NCI-H128 (cell line): ENCODE results near the gene NCOA6.

Experiments used
- DNase-seq: peaks from one replicate; lab custom pipeline; 2025; ENCODE audit not compliant: unreplicated experiment; lab: John Stamatoyannopoulos, UW

The NCOA6 gene

GRCh38 chr20:34825530-34826362 is at the start of gene NCOA6:
Gene NCOA6, minus strand, starts transcription at chr20:34825651. Its CDS starts 43,296 bp downstream, at chr20:34782355.
- DNase-seq = peak; percentile 60

GRCh38 chr20:34874094-34874654 is 48.7 kb upstream of the NCOA6 start:
- DNase-seq = peak; percentile 36

- no peak for DNase-seq
These were observed 48.2 kb upstream of the NCOA6 start for GRCh38 chr20:34873583-34874093.

- DNase-seq = peak; percentile 76
These were observed 47.3 kb upstream of the NCOA6 start, which contains the start of gene GGT7 for GRCh38 chr20:34872622-34873224. Gene GGT7, minus strand, starts transcription at chr20:34872856. Its CDS starts 41 bp downstream, at chr20:34872815.

- no peak for DNase-seq
These were observed 46.6 kb upstream of the NCOA6 start for GRCh38 chr20:34871966-34872621.

GRCh38 chr20:34871320-34871926 is 46.0 kb upstream of the NCOA6 start:
- DNase-seq = no peak

- DNase-seq = no peak
These were observed 38.8 kb upstream of the NCOA6 start for GRCh38 chr20:34864216-34864615.

- DNase-seq = no peak
These were observed 38.0 kb upstream of the NCOA6 start for GRCh38 chr20:34863421-34863965.

GRCh38 chr20:34862724-34863123 is 37.3 kb upstream of the NCOA6 start:
- DNase-seq = no peak

- DNase-seq = no peak
These were observed 36.1 kb upstream of the NCOA6 start for GRCh38 chr20:34861386-34862084.

GRCh38 chr20:34859826-34860545 is 34.5 kb upstream of the NCOA6 start:
- no peak for DNase-seq

- DNase-seq = no peak
These were observed 33.9 kb upstream of the NCOA6 start for GRCh38 chr20:34859367-34859766.

GRCh38 chr20:34852298-34852697 is 26.8 kb upstream of the NCOA6 start:
- DNase-seq = no peak

GRCh38 chr20:34850969-34851368 is 25.5 kb upstream of the NCOA6 start:
- DNase-seq = no peak

GRCh38 chr20:34849778-34850177 is 24.3 kb upstream of the NCOA6 start:
- no peak for DNase-seq

GRCh38 chr20:34848597-34848996 is 23.1 kb upstream of the NCOA6 start:
- DNase-seq = no peak

GRCh38 chr20:34843421-34843820 is 18.0 kb upstream of the NCOA6 start:
- no peak for DNase-seq

GRCh38 chr20:34842143-34842542 is 16.7 kb upstream of the NCOA6 start:
- DNase-seq = no peak

GRCh38 chr20:34834459-34834893 is 9.0 kb upstream of the NCOA6 start:
- DNase-seq = peak; percentile 20
